ENCODE results near the gene ITGB7. TPM values are rescaled to one million over a fixed set of nuclear protein-coding genes. Genes with fewer than 3 reads are reported as not detected.

ITGB7 gene
- total and polyA plus RNA-seq, 9 of the 15 experiments (the other 6 are each of a cell fraction or from before 2014, with no cell fraction given) = 0.06 to 2.0 (median 0.67) TPM

GRCh38 chr12:53143355-53143754 is 63.7 kb downstream of the ITGB7 start:
- Histone ChIP-seq H3K79me2 (ENCODE audit: control insufficient read depth, insufficient read depth, low read length) (no peaks in the 10 kb centered on the region), H3K36me3 (ENCODE audit: control insufficient read depth, insufficient read depth, low read length) (no peaks in the 10 kb centered on the region), H3K9me1 (ENCODE audit: control insufficient read depth, insufficient read depth, low read length) (no peaks in the 10 kb centered on the region), H3K9ac (ENCODE audit: insufficient read depth in 1 of 2, low read depth in 2 of 2, low read length in 2 of 2) (no peak overlapping the region), H3K4me2 (ENCODE audit: insufficient read depth, low read length) (peak overlapping the region; percentile 14; the same call in 1 of the 2 replicates), H3K9me3 (replicated peaks; ENCODE audit: control insufficient read depth, insufficient read depth, low read depth, low read length) (peaks cover 5% of the 10 kb centered on the region), H3K4me3 (no peak overlapping the region), H4K20me1 (replicated peaks; ENCODE audit: control insufficient read depth, insufficient read depth, low read length) (no peaks in the 10 kb centered on the region), H3K27me3 (ENCODE audit: control insufficient read depth in 2 of 2, insufficient read depth in 2 of 2, low read length in 2 of 2) (no peaks in the 10 kb centered on the region), H2AFZ (ENCODE audit: low read depth, low read length) (peak overlapping the region; percentile 79), H3K27ac (ENCODE audit: extremely low read depth, low read depth, low read length) (no peak overlapping the region), H3K4me1 (replicated peaks in 1 of 2; ENCODE audit: control insufficient read depth in 2 of 2, insufficient read depth in 2 of 2, low read length in 2 of 2) (peaks cover 0 to 6% of the 10 kb centered on the region in 2 experiments; a peak in 3 of 5 replicates)
- ChIA-PET POLR2A (no interaction called here), CTCF (ENCODE audit: low intra/inter-chr PET ratio) (no interaction called here)
- no TSS peak for BruUV-seq (replicated peaks)
- in situ Hi-C loops (cut with MboI) (no loop called here), intact Hi-C loops (cut with micrococcal nuclease) (no loop called here)
- 6% methylated on average over 4 of the region's 4 CpGs for WGBS (ENCODE audit: insufficient coverage, low coverage, missing lambda C conversion rate)
- ATAC-seq (peak; percentile 79), DNase-seq (ENCODE audit: extremely low read depth in 1 of 4, low spot score in 3 of 4) (peak in 1 of 4 experiments; percentile 53), FAIRE-seq (peak; percentile 75)
- peak; percentile 54; the same call in 1 of the 2 replicates for TF ChIP-seq MYBL2 (IDR thresholded peaks at IDR 0.05; ENCODE audit: low read depth)
- TF ChIP-seq MYBL2 (CRISPR knock-in tag; IDR thresholded peaks at IDR 0.05; ENCODE audit: borderline replicate concordance) = no peak
- no peak for TF ChIP-seq CBX5 (IDR thresholded peaks at IDR 0.05; ENCODE audit: borderline replicate concordance, low read depth)
- TF ChIP-seq CBFA2T2 (conservative IDR thresholded peaks at IDR 0.05) = 0 out of 2 replicates have a peak, but pooled peaks have one; percentile 28
- no peak for TF ChIP-seq FOXA3 (CRISPR knock-in tag; conservative IDR thresholded peaks at IDR 0.05 in 1 of 2, IDR thresholded peaks at IDR 0.05 in 1 of 2)
- TF ChIP-seq ZNF239 (CRISPR knock-in tag; IDR thresholded peaks at IDR 0.05) = no peak
- TF ChIP-seq NFE2L1 (tag; IDR thresholded peaks at IDR 0.05; ENCODE audit: borderline replicate concordance, low read depth) = no peak
- no peak for TF ChIP-seq COPS2 (conservative IDR thresholded peaks at IDR 0.05)
- TF ChIP-seq, protein P1, sequence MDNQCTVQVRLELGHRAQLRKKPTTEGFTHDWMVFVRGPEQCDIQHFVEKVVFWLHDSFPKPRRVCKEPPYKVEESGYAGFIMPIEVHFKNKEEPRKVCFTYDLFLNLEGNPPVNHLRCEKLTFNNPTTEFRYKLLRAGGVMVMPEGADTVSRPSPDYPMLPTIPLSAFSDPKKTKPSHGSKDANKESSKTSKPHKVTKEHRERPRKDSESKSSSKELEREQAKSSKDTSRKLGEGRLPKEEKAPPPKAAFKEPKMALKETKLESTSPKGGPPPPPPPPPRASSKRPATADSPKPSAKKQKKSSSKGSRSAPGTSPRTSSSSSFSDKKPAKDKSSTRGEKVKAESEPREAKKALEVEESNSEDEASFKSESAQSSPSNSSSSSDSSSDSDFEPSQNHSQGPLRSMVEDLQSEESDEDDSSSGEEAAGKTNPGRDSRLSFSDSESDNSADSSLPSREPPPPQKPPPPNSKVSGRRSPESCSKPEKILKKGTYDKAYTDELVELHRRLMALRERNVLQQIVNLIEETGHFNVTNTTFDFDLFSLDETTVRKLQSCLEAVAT (IDR thresholded peaks at IDR 0.05) = no peak
- TF ChIP-seq PATZ1 (CRISPR knock-in tag; IDR thresholded peaks at IDR 0.05; ENCODE audit: borderline replicate concordance) = no peak
- TF ChIP-seq TEAD1 (CRISPR knock-in tag; IDR thresholded peaks at IDR 0.05) = no peak
- no peak for TF ChIP-seq ZBTB17 (CRISPR knock-in tag; IDR thresholded peaks at IDR 0.05)
- TF ChIP-seq NCOR1 (IDR thresholded peaks at IDR 0.05) = no peak
- no peak for TF ChIP-seq BMI1 (IDR thresholded peaks at IDR 0.05; ENCODE audit: low read length)
- TF ChIP-seq CREB3L1 (IDR thresholded peaks at IDR 0.05; ENCODE audit: borderline replicate concordance, low read depth) = no peak
- no peak for TF ChIP-seq BRF1 (IDR thresholded peaks at IDR 0.05; ENCODE audit: borderline replicate concordance, extremely low read depth, insufficient read length)
- TF ChIP-seq MNT (conservative IDR thresholded peaks at IDR 0.05) = 0 out of 4 replicates have a peak, but pooled peaks of 1 of the 2 experiments have one; percentile 49
